GM18907 (cell line): ENCODE measurements around the gene ING5.
"Not testable (repeated sequence)": the region's sequence is repeated elsewhere in the genome, so short reads cannot be mapped to it uniquely, and the experiment has no call there.

Experiments
- ATAC-seq: cut with Tn5 transposase; IDR thresholded peaks from one replicate; pipeline ENCODE4 v1.9.1; 2021; ENCODE audit warnings: mild to moderate bottlenecking, moderate library complexity; ENCODE audit not compliant: unreplicated experiment

ING5 gene

DNA sequence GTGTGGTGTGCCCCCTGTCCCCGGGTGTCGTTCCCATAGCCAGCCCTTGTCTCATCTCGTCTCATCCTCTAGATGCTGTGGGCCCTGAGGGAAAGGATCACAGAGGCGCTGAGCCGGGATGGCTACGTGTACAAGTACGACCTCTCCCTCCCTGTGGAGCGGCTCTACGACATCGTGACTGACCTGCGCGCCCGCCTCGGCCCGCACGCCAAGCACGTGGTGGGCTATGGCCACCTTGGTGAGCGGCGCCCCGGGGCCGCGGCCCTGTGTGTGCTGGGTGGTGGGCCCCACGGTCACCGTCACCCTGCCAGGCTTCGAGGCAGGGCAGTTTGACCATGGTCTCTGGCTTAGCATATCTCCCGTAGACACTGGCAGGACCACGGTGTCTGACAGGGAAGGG lies 53.9 kb downstream of the ING5 start:
- ATAC-seq: no peak

- no peak for ATAC-seq
Observed at GRCh38 chr2:241759067-241759807, 57.4 kb downstream of the ING5 start.

DNA sequence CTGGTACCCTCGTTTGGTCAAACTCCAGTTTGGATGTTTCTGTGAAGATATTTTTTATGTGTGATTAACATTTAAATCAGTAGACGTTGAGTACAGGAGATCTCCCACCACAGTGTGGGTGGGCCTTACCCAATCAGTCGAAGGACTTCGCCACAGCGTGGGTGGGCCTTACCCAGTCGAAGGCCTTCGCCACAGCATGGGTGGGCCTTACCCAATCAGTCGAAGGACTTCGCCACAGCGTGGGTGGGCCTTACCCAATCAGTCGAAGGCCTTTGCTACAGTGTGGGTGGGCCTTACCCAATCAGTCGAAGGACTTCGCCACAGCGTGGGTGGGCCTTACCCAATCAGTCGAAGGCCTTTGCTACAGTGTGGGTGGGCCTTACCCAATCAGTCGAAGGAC lies 58.1 kb downstream of the ING5 start:
- ATAC-seq: not testable (repeated sequence)

GRCh38 chr2:241760301-241760771 lies 58.5 kb downstream of the ING5 start:
- no peak for ATAC-seq

DNA sequence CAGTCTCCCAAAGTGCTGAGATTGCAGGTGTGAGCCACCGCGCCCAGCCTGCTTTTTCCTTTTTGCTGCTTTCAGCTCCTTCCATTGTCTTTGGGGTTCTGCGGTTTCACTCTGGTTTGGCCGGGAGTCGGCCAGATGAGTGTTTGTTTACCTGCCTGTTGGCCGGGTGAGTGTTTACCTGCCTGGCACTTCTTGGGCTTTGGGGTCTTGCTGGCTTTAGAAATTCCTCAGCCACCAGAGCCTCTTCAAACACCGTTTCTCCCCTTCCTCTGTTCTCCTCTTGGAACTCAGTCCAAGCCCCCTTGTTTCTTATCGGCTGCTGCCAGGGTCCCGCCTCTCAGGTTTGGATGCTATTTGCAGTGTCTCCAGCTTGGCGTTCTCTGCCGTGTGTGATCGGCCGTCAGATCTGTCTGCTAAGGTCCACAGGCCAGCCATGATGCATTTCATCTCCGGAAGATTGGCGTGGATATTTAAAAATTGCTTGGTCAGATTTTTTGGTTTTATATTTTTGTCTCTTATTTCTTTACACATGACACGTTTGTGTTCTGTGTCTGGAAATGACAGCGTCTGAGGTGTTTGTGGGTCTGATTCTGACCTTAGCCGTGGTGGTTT lies 60.6 kb downstream of the ING5 start:
- ATAC-seq: no peak

DNA sequence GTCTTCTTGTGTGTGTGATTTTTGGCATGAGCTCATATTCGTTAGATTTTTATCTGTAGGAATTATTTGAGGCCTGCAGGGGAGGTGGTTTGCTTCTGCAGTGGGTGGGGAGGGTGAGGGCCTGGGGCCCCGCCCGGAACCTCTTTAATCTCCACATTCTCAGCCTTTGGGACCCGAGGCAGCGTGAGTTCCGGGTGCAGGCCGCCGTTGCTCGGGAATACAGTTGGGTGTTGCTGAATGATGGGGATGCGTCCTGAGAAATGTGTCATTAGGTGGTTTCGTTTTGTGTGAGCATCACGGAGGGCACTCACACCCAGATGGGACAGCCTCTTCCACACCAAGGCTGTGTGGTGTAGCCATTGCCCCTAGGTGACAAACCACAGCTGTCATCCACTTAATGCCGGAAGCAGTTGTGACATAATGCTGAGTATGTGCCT lies 61.1 kb downstream of the ING5 start:
- ATAC-seq: no peak

GRCh38 chr2:241763551-241764274 lies 61.9 kb downstream of the ING5 start:
- no peak for ATAC-seq

- no peak for ATAC-seq
Observed at GRCh38 chr2:241764275-241765241, 62.7 kb downstream of the ING5 start.

- ATAC-seq: no peak
Observed at GRCh38 chr2:241767464-241768250, 65.8 kb downstream of the ING5 start.

DNA sequence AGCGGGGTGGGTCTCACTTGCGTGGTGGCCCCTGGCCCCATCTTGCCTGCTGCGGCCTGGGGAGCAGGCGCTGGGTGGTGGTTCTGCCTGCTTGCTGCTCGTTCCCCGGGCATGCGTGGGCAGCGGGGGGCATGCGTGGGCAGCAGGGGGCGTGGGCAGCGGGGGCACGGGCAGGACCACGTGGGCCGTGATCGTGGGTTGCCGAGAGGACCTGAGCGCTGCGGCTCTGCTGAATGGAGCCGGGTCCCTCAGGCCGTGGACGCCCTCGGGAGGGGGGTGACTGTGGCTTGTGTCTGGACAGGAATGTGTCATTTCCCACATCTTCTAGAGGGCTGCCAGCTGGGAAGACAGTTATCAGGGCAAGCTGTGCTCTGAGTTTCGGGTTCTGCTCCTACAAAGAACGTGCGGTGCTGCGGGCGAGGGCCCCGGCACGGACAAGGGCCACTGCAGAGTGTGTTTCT lies 66.4 kb downstream of the ING5 start:
- no peak for ATAC-seq

DNA sequence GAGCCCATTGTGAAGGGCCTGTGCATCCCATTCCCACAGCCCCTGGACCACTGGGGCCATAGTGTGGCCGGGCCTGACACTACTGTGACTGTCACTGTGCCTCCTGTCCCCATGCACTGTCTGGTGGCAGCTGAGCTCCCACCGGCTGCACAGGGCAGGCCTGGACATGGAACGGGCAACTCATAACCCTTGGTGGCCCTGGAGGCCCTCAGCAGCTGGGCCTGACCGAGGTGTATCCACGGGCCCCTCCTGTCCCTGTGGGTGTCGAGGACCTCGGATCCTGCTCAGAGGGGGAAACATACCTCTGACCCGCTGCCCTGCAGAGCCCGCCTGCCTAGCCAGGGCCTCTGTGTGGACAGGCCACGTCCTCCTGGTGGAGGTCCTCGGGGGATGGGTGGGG lies 67.0 kb downstream of the ING5 start:
- no peak for ATAC-seq

- ATAC-seq: no peak
Observed at GRCh38 chr2:241769819-241770184, 68.0 kb downstream of the ING5 start.

DNA sequence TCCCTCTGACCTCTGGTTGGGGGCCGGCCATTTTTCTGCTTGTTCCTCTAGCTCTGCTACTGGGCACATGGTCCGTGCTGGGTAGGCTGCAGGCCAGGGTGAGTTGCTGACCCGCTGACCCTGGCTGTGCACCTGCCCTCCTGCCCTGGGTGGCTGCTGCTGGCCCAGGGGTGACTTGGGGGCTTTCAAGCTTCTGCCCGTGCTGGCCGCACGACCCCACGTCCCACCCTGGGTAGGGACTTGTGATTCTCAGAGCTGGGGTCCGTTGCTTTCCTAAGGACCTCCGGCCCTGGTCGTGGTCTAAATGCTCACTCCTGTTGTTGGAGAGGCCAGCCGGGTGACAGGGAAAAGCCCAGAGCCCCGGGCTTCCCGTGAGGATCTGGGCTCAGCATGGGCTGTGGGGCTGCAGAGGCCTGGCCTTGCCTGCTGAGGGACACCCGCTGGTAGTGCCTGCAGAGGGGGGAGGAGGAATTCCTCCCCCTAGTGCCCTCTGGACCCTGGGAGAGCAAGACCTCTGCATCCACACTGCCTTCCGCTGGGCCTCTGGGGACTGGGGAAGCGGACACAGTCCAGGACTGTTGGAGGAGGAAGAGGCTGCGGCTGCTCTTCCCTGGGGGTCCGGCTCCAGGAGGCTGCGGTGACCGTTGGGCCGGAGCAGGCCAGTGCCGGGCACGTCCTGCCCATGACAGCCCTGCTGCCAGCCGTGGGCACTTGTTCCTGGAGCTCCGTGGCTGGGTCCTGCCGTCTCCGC lies 68.5 kb downstream of the ING5 start:
- ATAC-seq: no peak

DNA sequence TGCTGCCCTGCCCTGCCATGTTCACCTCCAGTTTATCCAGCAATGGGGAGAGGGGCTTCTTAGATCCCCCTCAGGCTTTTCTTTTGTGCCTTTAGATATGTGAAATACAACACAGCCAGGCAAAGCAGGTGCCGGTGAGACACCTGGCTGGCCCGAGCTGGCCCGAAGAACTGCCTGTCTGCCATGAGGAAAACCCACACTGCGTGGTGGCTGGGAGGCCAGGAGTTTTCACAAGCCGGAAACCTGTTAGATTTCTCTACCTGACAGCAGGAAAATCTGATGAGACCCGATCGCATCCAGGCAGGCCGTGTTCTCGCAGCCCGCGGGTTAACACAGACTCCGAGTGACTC lies 69.1 kb downstream of the ING5 start:
- no peak for ATAC-seq

DNA sequence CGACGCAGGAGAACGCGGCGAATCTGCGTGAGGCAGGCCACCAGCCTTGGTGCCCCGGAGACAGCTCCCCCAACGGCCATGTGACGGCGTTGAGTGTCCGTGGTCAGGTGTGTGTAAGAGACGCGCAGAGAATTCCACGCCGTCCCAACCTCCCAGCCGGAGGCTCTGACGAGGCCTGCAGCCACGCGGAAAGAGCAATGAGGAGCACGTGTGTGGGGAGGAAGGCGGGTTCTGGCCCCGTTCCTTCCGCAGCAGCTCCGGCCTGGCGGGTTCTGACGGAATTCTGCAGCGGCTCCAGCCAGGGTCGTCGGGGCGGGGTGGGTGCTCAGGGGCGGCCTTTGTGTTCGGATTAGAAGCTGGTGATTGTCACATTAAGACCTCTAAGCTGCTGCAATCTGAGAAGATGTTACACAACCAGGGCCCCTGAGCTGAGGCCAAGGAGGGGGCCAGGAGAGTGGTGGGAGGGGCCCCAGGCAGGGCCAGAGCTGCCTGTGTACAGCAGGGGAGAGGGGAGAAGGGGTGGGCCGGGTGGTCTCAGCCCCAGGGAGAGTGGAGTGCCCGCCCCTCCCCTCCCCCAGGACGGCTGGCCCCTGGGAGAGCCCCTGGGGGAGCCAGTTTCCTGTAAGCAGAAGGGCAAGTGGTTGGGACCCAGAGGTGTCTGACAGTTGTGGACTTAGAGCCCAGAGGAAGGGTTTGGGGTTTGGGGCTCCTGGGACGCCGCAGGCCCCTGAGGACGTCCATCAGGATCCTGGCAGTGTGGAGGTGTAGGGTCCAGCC lies 69.6 kb downstream of the ING5 start:
- no peak for ATAC-seq

GRCh38 chr2:241772063-241772499 lies 70.2 kb downstream of the ING5 start:
- ATAC-seq: no peak

- ATAC-seq: no peak
Observed at GRCh38 chr2:241773511-241774418, 71.9 kb downstream of the ING5 start.
